NCI-H1694 (cell line): ENCODE data around the gene C1QTNF5.
A peak's percentile ranks its signal among the peaks of the same experiment; 100 is the strongest.

ENCODE experiments used
- DNase-seq: peaks from one replicate; lab custom pipeline; 2025; lab: John Stamatoyannopoulos, UW

C1QTNF5 gene

GRCh38 chr11:119373059-119373920 lies 32.6 kb upstream of the C1QTNF5 start:
- DNase-seq, result no peak

- peak; percentile 25 for DNase-seq
These were observed 31.8 kb upstream of the C1QTNF5 start for GRCh38 chr11:119372260-119373058.

GRCh38 chr11:119371778-119372182 lies 31.1 kb upstream of the C1QTNF5 start:
- DNase-seq, result peak; percentile 36

- no peak for DNase-seq
These were observed 30.5 kb upstream of the C1QTNF5 start for GRCh38 chr11:119371067-119371601.

- no peak for DNase-seq
These were observed 29.9 kb upstream of the C1QTNF5 start for GRCh38 chr11:119370486-119371046.

GRCh38 chr11:119369132-119369925 lies 28.6 kb upstream of the C1QTNF5 start:
- DNase-seq, result no peak

GRCh38 chr11:119368121-119369034 lies 27.7 kb upstream of the C1QTNF5 start:
- peak; percentile 52 for DNase-seq

GRCh38 chr11:119367661-119368120 lies 27.0 kb upstream of the C1QTNF5 start:
- no peak for DNase-seq

- DNase-seq, result no peak
These were observed 26.3 kb upstream of the C1QTNF5 start for GRCh38 chr11:119366690-119367620.

- no peak for DNase-seq
These were observed 24.4 kb upstream of the C1QTNF5 start for GRCh38 chr11:119365071-119365591.

- no peak for DNase-seq
These were observed 23.3 kb upstream of the C1QTNF5 start for GRCh38 chr11:119363851-119364590.

GRCh38 chr11:119363081-119363850 lies 22.6 kb upstream of the C1QTNF5 start:
- no peak for DNase-seq

GRCh38 chr11:119362741-119363080 lies 22.0 kb upstream of the C1QTNF5 start:
- no peak for DNase-seq

- DNase-seq, result no peak
These were observed 21.4 kb upstream of the C1QTNF5 start for GRCh38 chr11:119361941-119362725.

GRCh38 chr11:119361056-119361787 lies 20.5 kb upstream of the C1QTNF5 start:
- no peak for DNase-seq
